Gastroesophageal sphincter (tissue), 4 donors: ENCODE results near the gene WDR90. TPM values are rescaled to one million over a fixed set of nuclear protein-coding genes. Genes with fewer than 3 reads are reported as not detected.

Experiments
- ATAC-seq: fragments of 150-250 bp; one replicate; pipeline ENCODE4 v1.9.1; 2016; ENCODE audit warnings: mild to moderate bottlenecking, moderate library complexity
- H3K27ac ChIP-seq, 4 donors: fragments of 200-600 bp; sonication (generic) in 3 of 4; 1 replicate in 3 of 4; 2 replicates in 1 of 4; pipeline ENCODE4 v1.5.1; 2016 to 2019
- H3K27me3 ChIP-seq: fragments of 200-600 bp; sonication (generic); one replicate; pipeline ENCODE4 v1.5.1; 2019
- H3K36me3 ChIP-seq, 2 donors: fragments of 200-600 bp; sonication (generic); one replicate each; pipeline ENCODE4 v1.5.1; 2019; ENCODE audit warnings: control low read depth in 1 of 2
- H3K4me1 ChIP-seq, 3 donors: fragments of 200-600 bp; sonication (generic); 1 replicate in 2 of 3; 2 replicates in 1 of 3; pipeline ENCODE4 v1.5.1; 2016 to 2019; ENCODE audit warnings: control low read depth in 2 of 3
- H3K4me3 ChIP-seq, 2 donors: fragments of 200-600 bp; sonication (generic); one replicate each; pipeline ENCODE4 v1.5.1; 2019; ENCODE audit warnings: mild to moderate bottlenecking in 1 of 2, moderate library complexity in 1 of 2
- H3K9me3 ChIP-seq, 3 donors: fragments of 200-600 bp; sonication (generic); one replicate each; pipeline ENCODE4 v1.5.1; 2017 to 2019; ENCODE audit warnings: control low read depth in 2 of 3
- CTCF ChIP-seq, 4 experiments: fragments of 200-600 bp in 2 of 4; fragments of 450-650 bp in 2 of 4; sonication (generic) in 1 of 4; IDR thresholded peaks; one replicate each; pipeline ENCODE4 v1.5.1; 2017 to 2019; ENCODE audit warnings: antibody characterized with exemption in 4 of 4, mild to moderate bottlenecking in 2 of 4, moderate library complexity in 2 of 4
- EP300 ChIP-seq: sonication (generic); formaldehyde crosslinking; IDR thresholded peaks from one replicate; pipeline ENCODE4 v1.6.1; 2017; ENCODE audit warnings: antibody characterized with exemption, mild to moderate bottlenecking
- POLR2A ChIP-seq, 2 donors: fragments of 450-650 bp; IDR thresholded peaks; one replicate each; pipeline ENCODE4 v1.6.1; 2017; ENCODE audit warnings: antibody characterized with exemption in 2 of 2, mild to moderate bottlenecking in 2 of 2, moderate library complexity in 1 of 2
- POLR2AphosphoS5 ChIP-seq: sonication (generic); formaldehyde crosslinking; IDR thresholded peaks from one replicate; pipeline ENCODE4 v1.6.1; 2017; ENCODE audit warnings: antibody characterized with exemption
- WGBS, 2 donors: methylation state at CpG; one replicate each; pipeline ENCODE4 v1.1.5; 2018; ENCODE audit warnings: low coverage in 1 of 2; 5-methylcytosine and 5-hydroxymethylcytosine counted together
- total RNA-seq, 4 donors: library from RNA; depleted of rRNA; stranded (reverse); fragments of >200 nt; gene quantifications; one replicate each; pipeline ENCODE4 v1.1.0, GENCODE V29; 2016

Gene WDR90
- total RNA-seq, 4 donors from 2014 or later: 8.5 to 21.2 (median 16.8) TPM

GRCh38 chr16:615122-615521 lies 34.0 kb upstream of the WDR90 start:
- Histone ChIP-seq H3K9me3 (no peaks in the 10 kb centered on the region), H3K4me3 (no peak overlapping the region), H3K27me3 (no peaks in the 10 kb centered on the region), H3K27ac (no peak overlapping the region), H3K4me1 (peaks cover 0 to 10% (median 2%) of the 10 kb centered on the region in 3 donors), H3K36me3 (peaks cover 0 to 28% of the 10 kb centered on the region in 2 donors)
- ATAC-seq: no peak
- 86 to 91% methylated on average over 8 to 11 of the region's 13 CpGs for WGBS, 2 donors
- no peak for TF ChIP-seq EP300
- TF ChIP-seq CTCF (IDR thresholded peaks at IDR 0.05): no peak
- no peak for TF ChIP-seq POLR2AphosphoS5
- no peak for TF ChIP-seq POLR2A (IDR thresholded peaks at IDR 0.05)

- Histone ChIP-seq H3K27me3 (no peaks in the 10 kb centered on the region), H3K27ac (no peak overlapping the region), H3K4me3 (no peak overlapping the region), H3K4me1 (peaks cover 0 to 10% (median 0%) of the 10 kb centered on the region in 3 donors), H3K9me3 (no peaks in the 10 kb centered on the region), H3K36me3 (peaks cover 0 to 38% of the 10 kb centered on the region in 2 donors)
- ATAC-seq: no peak
- 82 to 84% methylated on average over 3 of the region's 39 CpGs for WGBS, 2 donors
- TF ChIP-seq EP300 (no peak), POLR2AphosphoS5 (no peak), POLR2A (IDR thresholded peaks at IDR 0.05) (no peak), CTCF (IDR thresholded peaks at IDR 0.05) (no peak)
Measured at GRCh38 chr16:616733-617586, 32.2 kb upstream of the WDR90 start.

GRCh38 chr16:617855-618254 lies 31.3 kb upstream of the WDR90 start:
- Histone ChIP-seq H3K27me3 (no peaks in the 10 kb centered on the region), H3K27ac (no peak overlapping the region), H3K4me3 (no peak overlapping the region), H3K4me1 (peaks cover 0 to 13% (median 0%) of the 10 kb centered on the region in 3 donors), H3K9me3 (no peaks in the 10 kb centered on the region), H3K36me3 (peaks cover 0 to 38% of the 10 kb centered on the region in 2 donors)
- WGBS, 2 donors: 74 to 89% methylated on average over 3 to 4 of the region's 16 CpGs
- TF ChIP-seq CTCF (IDR thresholded peaks at IDR 0.05): no peak
- TF ChIP-seq EP300: no peak
- TF ChIP-seq POLR2AphosphoS5: no peak
- TF ChIP-seq POLR2A (IDR thresholded peaks at IDR 0.05): no peak
- ATAC-seq: no peak

GRCh38 chr16:619476-620100 lies 29.6 kb upstream of the WDR90 start:
- no peak for TF ChIP-seq POLR2A (IDR thresholded peaks at IDR 0.05)
- TF ChIP-seq CTCF (IDR thresholded peaks at IDR 0.05): no peak
- TF ChIP-seq EP300: no peak
- TF ChIP-seq POLR2AphosphoS5: no peak
- ATAC-seq: no peak

More at GRCh38 chr16:619476-620100, 29.6 kb upstream of the WDR90 start:
- Histone ChIP-seq H3K4me1 (peaks cover 0 to 13% (median 0%) of the 10 kb centered on the region in 3 donors), H3K36me3 (peaks cover 0 to 31% of the 10 kb centered on the region in 2 donors), H3K27me3 (no peaks in the 10 kb centered on the region), H3K4me3 (no peak overlapping the region), H3K27ac (no peak overlapping the region), H3K9me3 (no peaks in the 10 kb centered on the region)
- WGBS, 2 donors: no CpG with 5 or more reads among the region's 20 CpGs
